ENCODE results near the gene SRRM1.

GRCh38 chr1:24699628-24700027 lies 56.5 kb downstream of the SRRM1 start:
- TF ChIP-seq CTCF (conservative IDR thresholded peaks at IDR 0.05) (no peak), EZH2 (IDR thresholded peaks at IDR 0.05; ENCODE audit: low read depth) (no peak)
